GM21447 (cell line): ENCODE data around the gene ABI3BP.

Experiments used
- ATAC-seq: cut with Tn5 transposase; IDR thresholded peaks from one replicate; pipeline ENCODE4 v1.9.1; 2021; ENCODE audit not compliant: unreplicated experiment

ABI3BP gene

DNA sequence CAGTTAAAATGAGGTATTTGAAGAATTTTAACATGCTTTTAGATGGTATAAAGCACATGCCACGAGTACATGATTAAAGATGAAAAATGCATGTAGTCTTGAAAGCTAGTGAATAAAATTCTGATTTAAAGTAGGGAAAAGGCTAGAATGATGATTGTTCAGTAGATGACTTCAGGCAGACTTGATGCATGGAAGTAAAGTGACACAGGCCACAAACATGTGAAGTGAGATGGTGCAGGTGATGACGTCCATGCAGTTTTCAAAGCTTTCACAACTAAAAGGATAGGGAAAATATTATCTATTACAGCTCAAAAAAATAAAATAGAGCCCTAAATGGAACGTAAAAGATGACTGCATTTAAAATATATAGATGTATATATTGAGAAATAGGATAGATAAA lies 143.1 kb downstream of the ABI3BP start:
- no peak for ATAC-seq

DNA sequence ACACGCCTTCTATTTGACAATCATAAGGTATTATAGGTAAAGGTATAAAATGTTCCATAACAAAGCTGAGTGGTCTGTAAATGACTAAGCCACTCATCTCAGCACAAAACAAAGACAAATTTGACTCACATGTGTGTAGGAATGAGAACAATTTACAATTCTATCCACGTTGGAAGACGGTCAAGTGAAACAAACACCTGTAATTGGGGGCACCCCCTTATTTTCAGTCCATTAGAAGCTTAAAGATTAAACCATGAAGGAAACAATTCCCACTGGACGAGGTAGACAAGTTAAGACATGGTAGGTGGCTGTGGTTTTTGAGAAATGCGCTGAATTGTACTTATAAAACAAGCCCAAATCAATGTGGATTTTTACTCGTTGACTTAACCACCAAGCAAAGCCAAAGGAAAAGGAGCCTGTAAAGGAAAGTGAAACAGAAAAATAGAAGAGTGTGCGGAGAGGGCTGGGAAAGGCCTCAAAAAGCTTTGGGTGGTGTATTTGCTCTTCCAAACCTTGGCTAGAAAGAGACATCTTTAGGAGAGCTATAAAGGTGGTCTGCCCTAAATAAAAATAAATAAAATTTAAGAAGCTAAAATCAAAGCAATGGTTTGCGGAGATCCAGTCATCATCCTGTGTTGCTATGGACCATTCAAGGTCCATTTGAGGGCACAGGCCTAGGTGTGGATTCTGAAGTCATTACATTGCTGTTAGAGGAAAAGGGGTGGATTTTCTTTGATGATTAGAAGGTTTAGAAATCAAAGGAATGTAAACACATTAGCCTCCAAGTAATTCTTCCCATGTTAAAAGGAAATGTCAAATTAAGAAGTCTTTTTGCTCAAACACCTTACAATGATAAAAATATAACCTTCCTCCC lies 148.9 kb downstream of the ABI3BP start:
- ATAC-seq = no peak

DNA sequence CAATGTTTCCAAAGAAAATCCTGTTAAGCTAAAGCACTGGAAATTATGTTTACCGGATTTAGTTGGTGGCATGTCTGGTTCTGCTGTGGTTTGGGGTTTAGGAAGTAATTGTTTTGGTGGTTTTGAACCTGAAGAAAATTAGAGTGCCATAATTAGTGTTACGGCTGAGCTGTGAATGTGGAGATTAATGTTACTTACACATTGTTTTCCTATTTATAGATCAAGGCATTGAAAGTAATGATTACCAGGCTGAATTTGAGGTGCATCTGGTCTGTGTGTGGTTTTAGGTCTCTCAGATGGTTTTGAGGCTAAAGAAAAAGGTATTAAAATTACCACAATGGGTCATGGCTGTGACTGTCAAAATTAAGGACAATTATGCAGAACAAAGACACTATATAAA lies 155.1 kb downstream of the ABI3BP start:
- no peak for ATAC-seq

DNA sequence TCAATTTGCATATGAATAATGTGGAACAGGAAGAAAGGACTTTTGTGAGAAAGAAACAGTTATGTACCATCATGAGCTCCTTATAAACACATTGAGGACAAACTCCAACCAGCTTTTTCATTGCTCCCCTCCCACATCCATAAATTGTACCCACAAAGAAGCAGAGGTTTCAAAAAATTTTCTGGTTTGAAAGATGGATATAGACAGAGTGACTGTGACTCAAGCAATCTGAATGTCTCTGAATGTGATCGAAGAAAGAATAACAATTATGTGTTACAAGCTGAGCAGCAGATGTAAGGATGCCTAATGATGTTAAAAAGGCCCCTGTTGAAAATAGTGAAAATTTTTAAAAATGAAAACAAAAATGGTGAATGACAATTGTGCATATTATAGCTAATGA lies 156.6 kb downstream of the ABI3BP start:
- no peak for ATAC-seq

DNA sequence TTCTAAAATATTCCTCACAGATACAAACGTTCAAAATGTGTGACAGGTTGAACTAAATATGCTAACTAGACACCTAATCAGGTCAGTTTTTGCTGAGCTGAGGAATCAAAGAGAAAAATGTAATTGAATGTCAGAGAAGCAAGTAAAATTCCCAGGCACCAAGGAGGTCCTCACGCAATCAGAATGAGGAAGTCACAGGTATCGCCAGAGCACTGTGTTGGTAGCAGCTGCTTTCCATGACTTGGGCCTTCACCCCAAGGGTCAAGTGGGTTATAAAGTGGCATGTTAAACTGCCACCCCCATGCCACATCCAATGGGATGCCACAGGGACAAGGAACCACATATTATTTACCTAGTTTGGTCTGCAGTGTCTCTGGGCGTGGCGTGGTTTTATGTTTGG lies 158.9 kb downstream of the ABI3BP start:
- no peak for ATAC-seq

DNA sequence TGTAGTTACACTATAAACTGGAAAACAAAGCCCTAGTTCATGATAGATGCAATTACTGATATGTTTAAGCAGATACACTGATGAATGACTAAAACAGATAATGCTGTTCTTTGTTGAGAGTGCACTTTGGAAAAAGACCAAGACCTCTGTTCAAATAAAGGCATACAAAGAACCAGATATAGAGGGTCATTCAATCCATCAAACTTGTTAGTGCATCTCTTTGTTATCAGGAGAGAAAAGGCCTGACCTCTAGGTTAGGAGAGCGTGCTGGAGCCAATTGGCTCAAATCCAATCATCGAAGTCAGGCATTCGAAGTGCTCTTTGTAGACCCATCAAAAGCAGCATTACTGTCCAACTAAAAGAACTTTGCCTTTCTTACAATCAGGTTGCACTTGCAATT lies 159.7 kb downstream of the ABI3BP start:
- ATAC-seq = no peak

DNA sequence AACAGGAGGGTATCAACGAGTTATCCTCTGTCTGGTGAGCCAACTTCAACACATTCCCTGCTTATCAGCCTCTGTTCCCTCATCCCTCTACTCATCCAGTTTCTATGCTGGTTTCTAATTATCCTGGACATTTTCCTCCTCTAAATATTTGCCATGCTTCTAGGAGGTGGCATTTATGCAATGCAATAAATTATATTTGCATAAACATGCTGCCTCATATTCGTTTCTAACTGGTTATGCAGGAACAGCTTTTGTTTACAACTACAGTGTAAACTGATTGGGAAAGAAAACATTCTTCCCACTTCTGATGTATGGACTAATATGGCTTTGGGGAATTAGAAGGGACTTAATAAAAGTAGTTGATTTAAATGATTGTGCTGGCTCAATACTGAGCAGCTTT lies 161.6 kb downstream of the ABI3BP start:
- ATAC-seq = no peak

DNA sequence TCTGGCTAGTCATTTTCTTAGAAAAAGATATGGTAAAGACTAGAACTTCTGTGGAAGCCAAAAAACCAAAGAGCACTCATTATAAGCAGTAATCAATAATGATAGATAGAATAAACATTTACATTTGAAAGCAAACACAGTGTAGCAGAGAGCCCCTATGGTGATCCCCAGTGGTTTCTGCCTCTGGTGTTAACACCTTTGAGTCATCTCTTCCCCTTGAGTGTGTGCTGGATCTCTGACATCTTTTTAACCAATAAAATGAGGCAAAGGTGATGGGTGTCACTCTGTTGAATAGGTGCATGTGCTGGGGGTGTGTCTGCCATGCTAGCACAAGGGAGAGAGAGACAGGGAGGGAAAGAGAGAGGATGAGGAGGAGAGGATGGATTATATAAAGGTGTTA lies 162.3 kb downstream of the ABI3BP start:
- ATAC-seq = no peak

DNA sequence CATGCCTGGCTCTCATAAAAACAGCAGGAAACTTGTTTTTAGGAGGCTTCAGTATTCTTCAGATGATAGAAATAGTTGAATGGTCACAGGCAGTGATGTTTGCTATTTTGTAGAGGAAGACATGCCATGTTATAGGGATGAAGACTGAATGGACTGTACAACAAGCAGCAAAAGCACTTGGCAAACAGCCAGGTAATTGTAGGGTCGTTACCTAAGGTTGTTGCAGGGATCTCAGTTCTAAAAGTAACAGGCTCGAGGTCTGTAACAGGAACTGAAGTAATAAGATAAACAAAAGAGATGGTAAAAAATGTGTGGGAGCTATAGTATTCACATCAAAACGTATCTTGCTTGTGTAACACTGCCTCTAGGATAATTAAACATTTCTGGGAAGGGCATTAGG lies 167.6 kb downstream of the ABI3BP start:
- no peak for ATAC-seq

DNA sequence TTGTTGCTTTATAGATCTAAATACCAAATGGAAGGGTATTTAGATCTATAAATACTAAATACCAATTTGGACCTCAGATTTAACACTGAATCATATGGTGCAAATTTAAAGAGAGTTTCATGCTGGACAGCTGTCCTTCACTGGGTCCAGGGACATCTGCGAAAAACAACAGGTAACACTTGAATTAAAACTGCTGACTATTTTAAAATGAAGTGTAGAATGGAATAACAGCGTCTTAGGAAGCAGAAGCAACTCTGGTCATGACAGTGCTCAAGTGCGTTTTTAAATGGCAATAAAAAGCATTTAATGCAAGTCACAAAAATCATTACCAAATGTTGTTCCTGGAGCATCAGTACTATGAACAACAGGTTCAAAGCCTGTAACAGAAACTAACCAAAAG lies 177.6 kb downstream of the ABI3BP start:
- no peak for ATAC-seq

DNA sequence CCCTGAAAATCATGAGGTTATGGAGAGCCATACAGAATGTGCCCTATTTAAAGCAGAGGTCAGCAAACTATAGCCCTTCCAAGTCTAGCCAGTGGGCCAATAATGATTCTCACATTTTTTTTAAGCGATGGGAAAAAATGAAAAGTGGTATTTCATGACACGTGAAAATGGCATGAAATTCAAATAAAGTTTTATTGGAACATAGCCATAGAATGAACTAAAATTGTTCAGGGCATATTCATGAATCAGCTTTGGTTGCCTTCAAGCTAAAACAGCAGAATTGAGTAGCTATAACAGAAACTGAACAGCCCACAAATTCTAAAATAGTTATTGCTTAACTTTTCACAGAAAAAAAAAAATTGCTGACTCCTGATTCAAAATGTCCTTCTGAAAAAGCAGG lies 179.4 kb downstream of the ABI3BP start:
- ATAC-seq = no peak

DNA sequence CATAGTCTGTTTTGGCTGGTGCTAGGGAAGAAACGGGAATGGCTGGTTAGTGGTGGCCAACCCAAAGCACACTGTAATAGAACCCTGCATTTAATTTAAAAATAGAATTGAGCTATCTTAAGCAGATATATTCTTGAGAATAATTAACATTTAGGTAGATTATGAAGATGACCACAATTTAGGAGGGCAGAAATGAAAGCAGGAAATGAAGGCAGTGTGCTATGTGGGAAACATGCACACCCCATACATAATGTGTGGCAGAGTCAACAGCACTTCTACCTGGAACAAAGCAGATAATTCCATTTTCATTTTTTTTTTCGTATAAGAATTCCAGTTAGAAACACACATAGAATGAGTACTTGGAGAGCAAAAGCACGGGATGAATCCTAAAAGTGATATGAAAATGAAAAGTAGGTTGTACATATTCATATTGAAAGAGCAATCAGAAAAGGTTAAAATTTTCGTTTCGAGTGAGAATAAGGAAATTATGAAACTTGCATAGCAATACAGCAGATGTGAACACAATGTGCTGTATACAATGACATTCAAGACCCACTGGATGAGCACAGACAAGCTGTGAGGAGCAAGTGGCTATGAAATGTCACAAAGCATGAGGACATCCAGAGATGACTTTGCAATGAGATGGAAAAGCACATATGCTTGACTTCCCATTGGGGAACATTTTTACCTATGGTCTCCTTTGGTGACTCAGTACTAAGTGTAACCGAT lies 181.3 kb downstream of the ABI3BP start:
- no peak for ATAC-seq

DNA sequence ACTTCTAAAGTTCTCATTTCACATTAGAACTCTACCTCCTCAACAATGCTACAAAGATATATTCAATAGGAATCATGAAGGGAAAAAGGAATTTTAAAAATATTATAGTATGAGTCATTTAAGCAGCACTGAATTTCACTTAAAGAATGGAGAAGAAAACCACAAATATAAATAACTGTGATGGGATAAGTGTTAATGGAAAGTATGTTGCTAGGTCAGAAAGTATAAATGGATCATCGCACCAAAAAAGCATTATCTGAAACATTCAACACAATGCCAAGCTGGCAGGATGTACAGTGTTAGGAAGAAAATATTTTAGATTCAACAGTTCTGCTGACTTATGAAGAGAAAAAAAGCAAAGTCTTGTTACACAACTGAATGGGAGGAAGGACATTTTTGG lies 182.6 kb downstream of the ABI3BP start:
- no peak for ATAC-seq

DNA sequence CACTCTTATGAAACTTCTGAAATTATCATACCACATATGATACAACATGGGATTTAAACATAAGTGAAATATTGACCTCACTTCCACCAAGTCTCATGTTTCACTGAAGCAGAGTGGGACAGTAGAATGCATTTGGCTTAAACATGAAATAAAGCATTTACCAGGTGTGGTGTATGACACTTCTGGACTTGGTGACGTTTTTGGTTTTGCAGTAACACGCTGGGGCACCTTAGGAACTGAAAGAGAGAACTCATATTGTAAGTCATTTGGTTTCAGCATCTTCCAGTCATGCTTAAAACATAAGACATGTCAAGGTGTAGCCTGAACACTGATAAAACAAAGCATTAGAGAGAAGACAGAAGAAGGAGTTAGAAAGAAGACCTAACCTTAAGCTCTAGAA lies 188.6 kb downstream of the ABI3BP start:
- ATAC-seq = no peak

DNA sequence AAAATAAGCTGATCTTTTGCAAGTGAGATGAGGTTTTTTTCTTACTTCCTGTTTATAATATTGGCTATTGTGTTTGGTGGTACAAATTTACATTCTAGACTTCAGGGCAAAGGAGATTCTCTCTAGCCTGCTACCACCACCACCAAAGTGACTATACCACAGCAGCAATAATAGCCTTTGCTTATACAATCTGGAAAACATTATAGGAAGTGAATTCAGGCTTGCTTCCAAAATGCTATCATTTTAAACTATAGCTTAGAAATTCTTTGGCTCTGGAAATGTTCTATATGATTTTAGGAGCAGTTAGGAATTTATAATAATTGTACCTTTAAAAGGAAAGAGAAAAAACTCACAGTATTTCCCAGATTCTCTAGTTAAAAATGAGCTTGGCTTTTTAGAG lies 189.5 kb downstream of the ABI3BP start:
- no peak for ATAC-seq

DNA sequence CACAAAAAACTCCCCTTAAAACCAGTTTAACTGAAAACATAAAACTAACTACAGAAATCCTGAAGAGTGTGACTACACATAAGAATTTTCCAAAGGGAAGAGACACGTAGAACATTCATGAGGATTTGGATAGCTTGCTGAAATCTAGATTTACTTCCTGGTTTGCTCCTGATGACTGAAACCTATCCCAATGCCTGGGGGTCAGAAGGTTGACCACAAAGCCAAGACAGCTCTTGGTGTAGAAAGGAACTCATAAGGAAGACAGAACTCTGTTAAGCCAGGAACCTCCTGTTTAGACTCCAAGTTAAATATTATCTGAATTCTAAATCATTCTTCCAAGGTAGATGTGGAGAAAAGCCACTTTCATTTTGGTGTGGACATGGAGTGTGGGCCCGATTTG lies 191.1 kb downstream of the ABI3BP start:
- no peak for ATAC-seq

DNA sequence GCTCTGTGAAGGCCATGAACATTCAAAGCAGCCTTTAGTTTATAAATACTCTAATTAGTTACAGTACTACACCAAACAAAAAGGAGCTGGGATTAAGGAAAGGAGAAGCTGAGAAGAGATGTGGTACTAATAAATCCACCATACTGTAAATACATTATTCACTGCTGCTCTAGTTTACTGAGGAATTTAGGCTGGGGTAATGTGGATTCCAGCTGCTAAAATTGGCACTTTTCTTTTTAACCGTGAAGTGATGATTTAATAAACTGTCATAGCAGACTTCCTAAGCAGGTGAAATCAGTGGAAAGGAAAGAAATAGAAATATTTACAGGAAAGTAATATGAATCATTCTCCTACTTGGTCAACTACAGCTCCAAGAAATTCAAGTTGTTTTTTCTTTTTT lies 195.2 kb downstream of the ABI3BP start:
- ATAC-seq = no peak

DNA sequence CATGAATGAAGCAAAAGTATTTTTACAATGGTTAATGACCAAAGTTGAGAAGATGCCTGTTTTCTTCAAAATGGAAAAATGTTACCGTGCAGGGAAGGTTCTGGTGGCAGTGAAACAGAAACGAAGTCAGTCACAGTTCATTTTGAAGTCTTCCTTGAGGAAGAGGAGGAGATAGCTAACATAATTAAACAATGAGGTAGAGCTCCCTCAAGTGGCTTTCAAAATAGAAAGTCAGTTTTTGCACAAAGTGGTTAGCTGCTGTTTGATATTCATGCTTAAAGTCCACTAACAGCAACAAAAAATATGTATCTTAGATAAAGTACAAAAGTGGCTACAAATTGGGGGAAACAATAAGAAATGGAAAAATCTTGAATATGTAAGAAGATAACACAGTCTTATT lies 196.7 kb downstream of the ABI3BP start:
- ATAC-seq = no peak

DNA sequence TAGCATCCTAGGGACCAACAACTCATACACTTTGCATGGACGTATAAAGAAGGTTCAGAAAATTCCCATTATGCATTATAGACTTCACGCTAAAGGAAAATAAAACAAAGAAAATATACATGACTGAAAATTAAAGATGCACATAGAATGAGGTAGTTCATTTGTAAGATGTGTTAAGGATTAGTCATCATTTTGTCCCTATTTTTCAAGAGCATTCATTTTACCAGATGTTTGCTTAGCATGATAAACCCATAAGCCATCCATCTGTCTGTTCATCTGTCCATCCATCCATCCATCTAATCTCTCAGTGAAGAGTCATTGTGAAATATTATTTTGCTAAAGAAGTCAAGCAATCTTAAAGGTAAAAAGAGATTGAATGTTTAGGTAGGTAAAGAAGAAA lies 203.6 kb downstream of the ABI3BP start:
- ATAC-seq = no peak

DNA sequence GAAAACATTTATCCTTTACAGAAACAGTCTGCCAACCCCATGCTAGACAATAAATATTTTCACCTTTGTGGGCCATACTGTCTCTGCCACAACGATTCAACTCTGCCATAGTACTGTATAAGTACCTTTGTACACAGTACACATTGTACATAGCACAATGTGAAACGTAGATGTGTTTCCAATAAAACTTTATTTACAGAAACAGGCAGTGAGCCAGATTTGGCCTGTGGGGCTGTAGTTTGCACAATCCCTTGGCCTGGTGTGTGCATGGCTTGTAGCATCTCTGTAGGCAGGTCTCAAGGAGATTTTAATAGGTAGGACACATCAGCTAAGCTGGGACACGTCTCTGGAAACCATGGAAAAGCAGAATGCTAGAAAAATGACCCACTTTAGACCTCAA lies 209.6 kb downstream of the ABI3BP start:
- no peak for ATAC-seq

DNA sequence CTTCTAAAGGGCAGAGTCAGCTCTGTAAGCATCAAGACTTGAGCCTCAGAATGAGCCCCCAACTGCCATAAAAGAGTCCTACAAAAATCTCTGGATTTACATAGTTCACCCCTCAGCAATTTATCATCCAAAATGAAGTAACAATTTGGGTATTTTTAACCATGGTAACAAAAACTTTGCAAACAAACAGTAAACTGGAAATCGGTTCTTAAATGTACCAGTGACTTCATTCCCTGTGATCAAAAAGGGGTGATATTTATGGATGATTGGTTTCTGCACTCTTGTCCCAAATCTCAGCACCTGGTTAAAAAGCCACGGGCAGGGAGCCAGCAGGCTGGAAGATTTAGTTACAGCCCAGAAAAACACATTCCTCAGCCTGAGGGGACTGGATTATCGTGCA lies 210.3 kb downstream of the ABI3BP start:
- no peak for ATAC-seq

DNA sequence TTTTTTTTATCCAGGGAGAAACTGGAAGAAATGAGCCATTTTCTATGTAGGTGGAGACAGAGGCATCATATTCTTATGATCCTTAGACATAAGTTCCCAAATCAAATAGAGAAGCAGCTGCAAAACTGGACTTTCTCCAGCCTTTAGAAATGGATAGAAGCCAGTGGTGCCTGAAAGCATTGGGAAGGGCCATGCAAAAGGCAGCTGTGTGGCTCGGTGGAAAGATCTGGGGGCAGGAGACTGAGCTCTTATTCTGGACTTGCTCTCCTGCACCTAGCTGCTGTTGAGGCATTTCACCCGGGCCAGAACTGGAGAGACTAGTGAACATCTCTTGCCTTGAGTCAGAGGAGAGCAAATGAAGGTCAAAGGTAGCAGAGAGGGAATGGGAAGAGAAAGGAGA lies 210.9 kb downstream of the ABI3BP start:
- no peak for ATAC-seq

DNA sequence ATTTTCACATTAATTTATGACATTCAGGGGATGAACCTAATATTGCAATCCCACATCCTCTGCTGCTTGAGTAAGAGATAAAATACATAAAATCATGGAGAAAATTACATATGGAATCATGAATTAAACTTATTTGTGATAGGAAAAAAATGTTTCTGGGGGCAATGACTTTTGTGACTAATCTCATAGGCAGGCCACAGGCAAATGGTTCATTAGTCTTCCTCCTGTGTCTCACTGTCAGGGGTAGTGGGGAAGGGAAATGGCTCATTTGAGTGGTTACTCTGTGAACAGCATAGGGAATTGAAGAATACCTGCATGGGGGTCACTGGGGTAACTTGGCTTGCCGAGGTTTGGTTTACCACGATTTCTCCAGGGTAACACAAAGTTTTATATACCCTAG lies 211.9 kb downstream of the ABI3BP start:
- no peak for ATAC-seq
